Measurements from ENCODE around the gene BBS9. TPM values are rescaled to one million over a fixed set of nuclear protein-coding genes. Genes with fewer than 3 reads are reported as not detected.
"Not testable (repeated sequence)": the region's sequence is repeated elsewhere in the genome, so short reads cannot be mapped to it uniquely, and the experiment has no call there.

Gene BBS9
- total and polyA plus RNA-seq, 11 donors: 7.4 to 29.3 (median 11.3) TPM

DNA sequence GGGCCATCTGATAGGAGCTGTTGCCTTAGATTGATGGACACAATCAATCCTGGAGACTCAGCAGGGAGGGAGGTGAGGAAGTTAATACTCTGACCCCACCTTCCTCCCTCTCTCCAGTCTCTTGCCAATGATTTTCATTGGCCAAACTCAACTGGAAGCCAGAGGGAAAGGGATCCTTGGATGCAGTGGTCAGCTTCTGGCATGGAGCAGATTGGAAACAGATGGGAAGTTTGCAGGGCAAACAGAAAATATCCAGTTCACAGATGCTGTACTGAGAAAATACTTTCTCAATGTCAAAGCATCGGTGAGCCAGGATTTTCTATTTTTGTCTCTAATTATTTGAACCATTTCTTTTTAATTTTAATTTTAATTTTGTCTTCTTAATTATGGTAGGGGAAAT is 170.8 kb downstream of the BBS9 start:
- H3K4me1 ChIP-seq: no peaks in the 10 kb centered on the region
- ATAC-seq: no peak
- no peak for DNase-seq
- H3K4me3 ChIP-seq: no peak overlapping the region
- peaks cover 0 to 7% (median 0%) of the 10 kb centered on the region in 9 donors for H3K36me3 ChIP-seq
- no peak for TF ChIP-seq CTCF (IDR thresholded peaks at IDR 0.05)
- no peak for TF ChIP-seq POLR2A (IDR thresholded peaks at IDR 0.05)
- H3K27ac ChIP-seq: no peak overlapping the region
- peaks cover 0 to 41% (median 29%) of the 10 kb centered on the region in 12 donors for H3K9me3 ChIP-seq
- WGBS, 4 donors: 85 to 99% (median 93%) methylated on average over 1 of the region's 1 CpG
- intact Hi-C loops (cut with DNase I): no loop called here
- H3K27me3 ChIP-seq: no peaks in the 10 kb centered on the region

- ATAC-seq (no peak), DNase-seq (no peak)
- intact Hi-C loops (cut with DNase I): no loop called here
- Histone ChIP-seq H3K27me3 (no peaks in the 10 kb centered on the region), H3K9me3 (peaks cover 0 to 41% (median 29%) of the 10 kb centered on the region in 12 donors), H3K4me1 (no peaks in the 10 kb centered on the region), H3K27ac (no peak overlapping the region), H3K4me3 (no peak overlapping the region), H3K36me3 (peaks cover 0 to 7% (median 0%) of the 10 kb centered on the region in 9 donors)
- TF ChIP-seq CTCF (IDR thresholded peaks at IDR 0.05): no peak
- TF ChIP-seq POLR2A (IDR thresholded peaks at IDR 0.05): no peak
Observed at GRCh38 chr7:33300742-33301141, 171.4 kb downstream of the BBS9 start.

DNA sequence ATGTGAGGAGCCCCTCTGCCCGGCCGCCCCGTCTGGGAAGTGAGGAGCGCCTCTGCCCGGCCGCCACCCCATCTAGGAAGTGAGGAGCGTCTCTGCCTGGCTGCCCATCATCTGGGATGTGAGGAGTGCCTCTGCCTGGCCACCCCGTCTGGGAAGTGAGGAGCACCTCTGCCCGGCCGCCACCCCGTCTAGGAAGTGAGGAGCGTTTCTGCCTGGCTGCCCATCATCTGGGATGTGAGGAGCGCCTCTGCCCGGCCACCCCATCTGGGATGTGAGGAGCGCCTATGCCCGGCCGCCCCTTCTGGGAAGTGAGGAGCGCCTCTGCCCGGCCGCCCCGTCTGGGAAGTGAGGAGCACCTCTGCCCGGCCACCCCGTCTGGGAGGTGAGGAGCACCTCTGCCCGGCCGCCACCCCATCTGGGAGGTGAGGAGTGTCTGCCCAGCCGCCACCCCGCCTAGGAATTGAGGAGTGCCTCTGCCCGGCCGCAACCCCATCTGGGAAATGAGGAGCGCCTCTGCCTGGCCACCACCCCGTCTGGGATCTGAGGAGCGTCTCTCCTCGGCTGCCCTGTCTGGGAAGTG is 174.7 kb downstream of the BBS9 start:
- H3K4me1 ChIP-seq; H3K4me3 ChIP-seq; ATAC-seq; H3K36me3 ChIP-seq; intact Hi-C loops (cut with DNase I); H3K27ac ChIP-seq; DNase-seq; H3K27me3 ChIP-seq: not testable (repeated sequence)
- 93 to 96% (median 94%) methylated on average over 28 to 33 of the region's 33 CpGs for WGBS, 4 donors
- peaks cover 0 to 36% (median 27%) of the 10 kb centered on the region in 12 donors for H3K9me3 ChIP-seq

GRCh38 chr7:33307205-33307604 is 177.8 kb downstream of the BBS9 start:
- Histone ChIP-seq H3K4me3 (no peak overlapping the region), H3K27ac (no peak overlapping the region), H3K9me3 (peaks cover 0 to 10% (median 6%) of the 10 kb centered on the region in 12 donors), H3K4me1 (peaks cover 0 to 6% (median 0%) of the 10 kb centered on the region in 12 donors), H3K36me3 (peaks cover 0 to 7% (median 0%) of the 10 kb centered on the region in 9 donors), H3K27me3 (no peaks in the 10 kb centered on the region)
- no peak for ATAC-seq
- no peak for TF ChIP-seq POLR2A (IDR thresholded peaks at IDR 0.05)
- intact Hi-C loops (cut with DNase I): no loop called here
- no peak for DNase-seq

DNA sequence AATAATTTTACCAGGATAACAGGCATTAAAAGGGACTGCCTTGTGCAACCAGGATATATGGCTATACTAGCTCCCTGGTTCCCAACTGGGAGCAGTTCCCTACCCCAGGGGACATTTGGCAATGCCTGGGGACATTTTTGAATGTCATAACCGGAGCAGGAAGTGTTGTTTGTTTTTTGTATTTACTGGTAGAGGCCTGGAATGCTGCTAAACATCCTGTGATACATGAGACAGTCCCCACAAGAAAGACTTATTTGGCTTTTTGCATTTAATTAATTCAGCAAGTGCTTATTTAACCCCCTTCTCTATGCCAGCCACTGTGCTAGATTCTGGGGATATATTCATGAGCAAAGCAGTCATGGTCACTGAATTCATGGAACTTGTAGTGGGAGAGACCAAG is 181.2 kb downstream of the BBS9 start:
- H3K27me3 ChIP-seq: no peaks in the 10 kb centered on the region
- H3K27ac ChIP-seq: no peak overlapping the region
- no peaks in the 10 kb centered on the region for H3K9me3 ChIP-seq
- peaks cover 0 to 6% (median 0%) of the 10 kb centered on the region in 12 donors for H3K4me1 ChIP-seq
- 30 to 67% (median 49%) methylated on average over 1 of the region's 1 CpG for WGBS, 4 donors
- DNase-seq (no peak), ATAC-seq (no peak)
- intact Hi-C loops (cut with DNase I): no loop called here
- no peak overlapping the region for H3K4me3 ChIP-seq
- no peaks in the 10 kb centered on the region for H3K36me3 ChIP-seq
- TF ChIP-seq CTCF (IDR thresholded peaks at IDR 0.05) (no peak), POLR2A (IDR thresholded peaks at IDR 0.05) (no peak)

Data from heart left ventricle (tissue), 16 donors.